GM18502 (cell line): ENCODE results near the gene PROZ.

ENCODE experiments used
- ATAC-seq: cut with Tn5 transposase; IDR thresholded peaks from one replicate; pipeline ENCODE4 v1.9.1; 2021; ENCODE audit warnings: mild to moderate bottlenecking; ENCODE audit not compliant: unreplicated experiment, poor library complexity

Gene PROZ

DNA sequence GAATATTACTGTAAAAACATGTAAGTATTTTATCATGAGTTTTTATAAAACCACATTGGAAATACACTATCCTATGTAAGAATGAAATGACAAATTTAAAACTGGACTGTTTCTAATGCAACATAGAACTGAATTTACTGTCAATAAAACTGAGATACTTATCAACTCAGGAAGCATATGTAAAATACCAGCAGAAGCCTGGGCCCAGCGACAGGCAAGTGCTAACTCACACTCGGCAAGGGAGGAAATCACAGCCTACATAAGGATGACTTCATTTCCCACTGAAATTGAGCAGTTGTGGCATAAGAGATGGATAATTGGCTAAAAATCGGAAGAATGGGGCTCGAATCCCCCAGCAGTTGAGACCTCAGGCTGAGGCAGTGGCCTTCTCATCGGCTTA is 12.1 kb downstream of the PROZ start:
- ATAC-seq, result no peak

DNA sequence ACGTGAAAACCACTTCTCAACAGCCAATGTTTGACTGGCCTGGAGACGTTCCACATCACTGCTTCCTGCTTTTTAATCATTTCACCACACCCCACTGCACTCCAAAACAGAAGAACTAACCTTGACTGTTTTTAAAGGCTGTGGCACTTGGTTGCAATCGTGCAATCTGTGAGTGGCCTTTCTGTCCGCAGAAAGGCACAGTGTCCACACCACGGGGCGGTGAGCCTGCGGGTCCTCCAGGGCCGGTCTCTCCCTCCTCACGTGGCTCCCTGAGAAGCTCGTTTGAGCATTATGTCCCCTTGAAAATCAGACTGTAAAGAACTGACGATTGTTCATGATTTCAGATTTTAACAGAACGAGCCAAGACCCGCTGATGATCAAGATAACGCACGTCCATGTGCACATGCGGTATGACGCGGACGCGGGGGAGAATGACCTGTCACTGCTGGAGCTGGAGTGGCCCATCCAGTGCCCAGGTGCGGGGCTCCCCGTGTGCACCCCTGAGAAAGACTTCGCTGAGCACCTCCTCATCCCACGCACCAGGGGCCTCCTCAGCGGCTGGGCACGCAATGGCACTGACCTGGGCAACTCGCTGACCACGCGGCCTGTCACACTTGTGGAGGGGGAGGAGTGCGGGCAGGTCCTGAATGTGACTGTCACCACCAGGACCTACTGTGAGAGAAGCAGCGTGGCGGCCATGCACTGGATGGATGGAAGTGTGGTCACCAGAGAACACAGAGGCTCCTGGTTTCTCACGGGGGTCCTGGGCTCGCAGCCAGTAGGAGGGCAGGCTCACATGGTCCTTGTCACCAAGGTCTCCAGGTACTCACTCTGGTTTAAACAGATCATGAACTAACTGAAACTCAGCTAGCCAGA is 13.0 kb downstream of the PROZ start:
- no peak for ATAC-seq

DNA sequence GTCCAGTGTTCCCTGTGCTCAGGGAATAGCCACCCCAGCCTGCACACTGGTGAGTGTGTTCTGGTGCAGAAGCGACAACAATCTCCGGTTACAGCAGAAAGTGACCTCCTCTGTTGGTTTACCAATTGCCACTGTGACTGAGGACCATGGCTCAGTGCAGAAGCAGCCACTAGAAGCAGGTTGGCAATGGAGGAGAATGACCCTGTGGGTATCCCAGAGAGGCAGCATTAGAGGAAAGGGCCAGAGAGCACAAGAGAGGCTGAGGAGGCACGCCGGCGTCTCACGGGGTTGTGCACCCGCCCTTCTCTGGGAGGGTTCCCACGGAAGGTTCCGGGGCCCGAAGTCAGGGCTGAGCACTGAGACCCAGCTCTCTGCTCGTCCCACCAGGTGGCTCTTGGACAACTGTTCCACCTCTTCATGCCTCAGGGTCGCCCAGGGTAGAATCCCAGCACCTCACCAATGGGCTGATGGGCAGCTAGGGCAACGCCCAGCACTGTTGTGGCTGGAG is 14.0 kb downstream of the PROZ start:
- ATAC-seq, result no peak

DNA sequence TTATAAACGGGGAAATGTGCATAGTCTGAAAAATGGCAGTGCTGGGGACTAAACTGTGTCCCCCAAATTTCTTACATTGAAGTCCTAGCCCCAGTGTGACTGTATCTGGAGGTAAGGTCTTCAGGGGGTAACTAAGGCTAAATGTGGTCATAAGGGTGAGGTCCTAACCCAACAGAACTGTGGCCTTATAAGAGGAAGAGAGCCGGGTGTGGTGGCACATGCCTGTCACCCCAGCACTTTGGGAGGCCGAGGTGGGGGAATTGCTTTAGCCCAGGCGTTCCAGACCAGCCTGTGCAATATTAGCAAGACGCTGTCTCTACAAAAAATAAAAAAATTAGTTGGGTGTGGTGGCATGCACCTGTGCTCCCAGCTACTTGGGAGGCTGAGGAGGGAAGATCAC is 17.8 kb downstream of the PROZ start:
- ATAC-seq, result no peak

DNA sequence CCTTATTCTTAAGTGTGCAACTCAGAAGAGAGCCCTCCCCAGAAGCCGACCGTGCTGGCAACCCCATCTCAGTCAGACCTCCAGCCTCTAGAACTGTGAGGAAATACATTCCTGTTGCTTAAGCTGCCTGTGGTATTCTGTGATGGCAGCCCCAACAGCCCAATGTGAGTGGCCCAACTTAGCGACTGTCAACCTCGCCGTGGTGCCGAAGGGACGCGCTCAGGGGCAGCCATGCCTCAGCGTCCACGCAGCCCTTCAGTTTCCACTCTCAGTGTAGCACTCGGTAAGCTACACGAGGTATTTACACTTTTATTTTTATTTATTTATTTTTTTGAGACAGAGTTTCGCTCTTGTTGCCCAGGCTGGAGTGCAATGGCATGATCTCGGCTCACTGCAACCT is 18.4 kb downstream of the PROZ start:
- no peak for ATAC-seq

DNA sequence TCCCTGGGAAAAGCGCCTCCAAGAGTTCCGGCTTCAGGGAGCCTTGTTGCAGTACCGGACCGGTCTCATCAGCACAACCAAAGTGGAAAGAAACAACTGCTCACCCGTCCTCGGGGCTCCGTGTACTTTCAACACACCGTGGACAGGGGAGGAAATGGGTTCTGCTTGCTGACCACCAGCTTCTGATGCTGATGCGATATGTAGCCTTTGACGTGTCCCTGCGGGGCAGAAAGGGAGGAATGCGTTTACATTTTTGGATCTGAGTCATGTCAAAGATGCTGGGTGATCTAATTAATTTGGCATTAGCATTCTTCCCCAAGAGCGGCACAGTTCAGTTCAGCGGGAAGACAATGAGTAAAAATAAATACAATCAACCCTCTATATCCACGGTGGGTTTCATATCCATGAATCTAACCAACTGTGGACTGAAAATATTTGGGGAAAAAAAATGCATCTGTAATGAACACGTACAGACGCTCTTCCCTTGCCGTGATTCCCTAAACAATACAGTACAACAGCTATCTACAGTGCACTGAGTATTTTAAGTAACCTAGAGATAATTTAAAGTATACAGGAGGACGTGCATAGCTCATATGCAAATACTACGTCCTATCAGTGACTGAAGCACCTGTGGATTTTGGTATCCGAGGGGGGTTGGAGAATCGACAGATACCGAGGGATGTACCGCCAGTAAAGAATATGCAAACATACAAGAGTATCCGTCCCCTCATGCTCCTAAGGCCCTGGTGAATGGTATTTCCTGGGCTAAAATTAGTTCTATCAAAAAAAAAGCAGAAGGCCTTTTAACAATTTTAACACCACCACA is 19.8 kb downstream of the PROZ start:
- ATAC-seq, result no peak

DNA sequence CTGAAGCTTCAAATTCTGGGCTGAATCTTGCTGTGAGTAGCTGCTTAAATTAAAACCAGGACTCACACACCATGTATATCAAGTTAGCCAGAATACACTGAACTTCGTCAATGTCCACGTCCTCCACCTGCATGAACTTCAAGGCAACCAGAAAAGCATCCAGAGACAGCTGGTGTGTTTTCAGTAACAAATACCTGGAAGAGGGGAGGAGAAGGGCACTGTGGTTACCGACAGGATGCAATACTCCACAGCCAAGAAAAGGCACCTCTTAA is 20.4 kb downstream of the PROZ start:
- ATAC-seq, result no peak

DNA sequence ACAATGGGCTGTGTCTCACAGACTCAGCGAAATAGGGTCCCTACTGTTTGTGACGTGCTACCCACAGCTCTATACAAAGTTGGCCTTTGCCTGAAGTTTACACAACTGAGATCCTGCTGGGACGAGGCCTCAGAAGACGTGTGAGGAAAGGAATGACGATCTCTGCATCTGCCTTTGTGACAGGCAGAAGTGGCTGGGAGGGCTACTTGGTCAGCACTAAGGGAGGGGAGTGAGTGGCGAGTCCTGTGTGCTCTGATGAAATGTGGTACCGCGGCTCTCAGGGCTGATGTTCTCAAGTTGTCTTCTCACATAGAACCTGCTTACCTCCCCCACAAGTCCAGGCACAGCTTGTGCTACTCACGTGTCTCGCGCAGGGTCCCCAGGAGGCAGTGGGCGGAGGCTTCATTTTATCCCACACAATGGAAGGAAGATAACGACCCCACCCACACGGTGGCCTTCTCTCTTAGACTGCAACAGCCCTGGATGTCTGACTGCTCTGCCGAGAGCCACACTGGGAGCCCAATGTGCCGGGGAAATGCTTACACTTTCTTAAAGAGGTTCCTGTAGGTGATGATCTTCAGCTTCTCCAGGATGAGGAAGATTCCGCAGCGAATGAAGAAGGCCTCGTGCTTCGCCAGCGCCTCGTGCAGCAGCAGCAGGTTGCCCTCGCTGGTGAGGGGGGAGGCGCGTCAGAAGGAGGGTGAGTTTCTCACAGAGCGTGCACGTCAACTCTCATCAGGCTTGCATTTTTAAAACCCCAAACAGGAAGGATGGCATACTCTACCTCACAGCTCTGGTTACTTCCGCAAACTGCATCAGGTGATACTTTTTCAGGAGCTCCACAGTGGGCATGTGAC is 21.2 kb downstream of the PROZ start:
- ATAC-seq, result no peak

DNA sequence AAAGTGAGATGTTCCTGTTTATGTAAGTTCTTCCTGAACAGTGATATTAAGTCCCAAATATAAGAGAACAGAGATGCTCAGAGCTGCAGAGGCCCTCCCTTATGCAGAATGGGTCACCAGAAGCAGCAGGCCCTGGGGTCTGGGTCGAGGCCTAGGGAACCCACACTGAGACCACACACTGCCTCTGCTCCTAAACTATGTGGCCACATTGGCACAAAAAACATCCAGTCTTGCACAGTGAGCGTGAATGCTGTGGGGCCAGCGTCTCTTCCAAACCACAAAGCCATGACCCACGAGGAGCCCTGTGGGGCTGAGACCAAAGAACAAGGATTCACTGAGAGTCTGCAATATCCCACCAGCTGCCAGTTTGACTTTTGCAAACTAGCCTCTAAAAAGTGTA is 23.6 kb downstream of the PROZ start:
- no peak for ATAC-seq

DNA sequence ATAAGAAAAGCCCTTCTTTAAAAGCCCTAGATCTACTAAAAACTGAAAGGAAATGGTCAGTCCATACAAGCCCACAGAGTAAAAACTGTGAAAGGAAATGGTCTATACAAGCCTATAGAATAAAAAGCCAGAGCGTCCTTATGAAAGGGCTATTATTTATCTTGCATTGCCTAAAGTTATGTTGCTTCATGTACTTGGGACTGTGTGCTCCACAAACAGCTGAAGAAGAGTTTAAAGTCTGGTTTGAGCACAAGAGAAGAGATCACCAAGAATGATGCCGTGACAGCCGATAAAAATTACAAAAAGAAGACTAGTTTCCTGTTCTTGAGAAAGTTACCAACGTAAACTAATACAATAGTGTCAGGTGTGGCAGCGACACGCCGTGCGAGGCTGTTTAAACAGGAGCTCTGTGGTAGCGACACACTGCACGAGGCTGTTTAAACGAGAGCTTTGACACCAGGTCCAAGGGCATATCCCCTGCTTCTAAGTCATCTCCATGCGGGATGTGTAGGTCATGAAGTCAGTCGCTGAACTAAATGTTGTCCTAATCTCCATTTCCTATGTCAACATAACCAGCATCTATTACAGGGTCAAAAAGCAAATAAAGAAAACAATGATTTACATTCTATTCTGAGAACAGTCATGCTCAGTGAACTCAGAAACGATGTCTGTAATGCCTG is 25.1 kb downstream of the PROZ start:
- no peak for ATAC-seq

DNA sequence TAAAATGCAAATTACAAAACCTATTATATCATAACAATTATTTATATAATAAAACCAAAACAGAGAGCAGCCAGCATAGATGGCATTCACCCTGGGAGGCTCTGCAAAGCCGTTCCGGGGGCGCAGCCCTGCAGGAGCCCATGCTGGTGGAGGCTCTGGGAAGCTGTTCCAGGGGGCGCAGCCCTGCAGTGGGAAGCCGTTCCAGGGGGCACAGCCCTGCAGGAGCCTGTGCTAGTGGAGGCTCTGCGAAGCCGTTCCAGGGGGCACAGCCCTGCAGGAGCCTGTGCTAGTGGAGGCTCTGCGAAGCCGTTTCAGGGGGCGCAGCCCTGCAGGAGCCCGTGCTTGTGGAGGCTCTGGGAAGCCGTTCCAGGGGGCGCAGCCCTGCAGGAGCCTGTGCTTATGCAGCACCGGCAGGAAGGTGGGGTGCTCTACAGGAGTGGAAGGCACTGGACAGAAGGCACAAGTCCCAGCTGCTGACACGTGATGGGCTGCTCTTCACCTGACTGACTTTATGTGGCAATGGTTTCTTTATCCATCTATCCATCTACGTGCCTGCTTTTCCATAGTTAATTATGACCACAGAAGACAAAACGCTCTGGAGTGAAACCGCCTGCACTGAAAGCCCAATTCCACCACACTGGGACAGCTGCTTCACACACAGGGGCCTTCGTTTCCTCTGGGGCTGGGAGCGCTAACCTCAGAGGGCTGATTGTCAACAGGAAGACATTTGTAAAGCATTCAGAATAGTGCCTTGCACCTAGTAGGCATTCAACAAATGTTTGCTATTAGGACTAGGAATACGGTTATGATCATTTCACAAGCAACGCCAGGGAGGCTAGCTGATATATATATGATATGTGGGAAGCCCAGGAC is 26.4 kb downstream of the PROZ start:
- no peak for ATAC-seq

DNA sequence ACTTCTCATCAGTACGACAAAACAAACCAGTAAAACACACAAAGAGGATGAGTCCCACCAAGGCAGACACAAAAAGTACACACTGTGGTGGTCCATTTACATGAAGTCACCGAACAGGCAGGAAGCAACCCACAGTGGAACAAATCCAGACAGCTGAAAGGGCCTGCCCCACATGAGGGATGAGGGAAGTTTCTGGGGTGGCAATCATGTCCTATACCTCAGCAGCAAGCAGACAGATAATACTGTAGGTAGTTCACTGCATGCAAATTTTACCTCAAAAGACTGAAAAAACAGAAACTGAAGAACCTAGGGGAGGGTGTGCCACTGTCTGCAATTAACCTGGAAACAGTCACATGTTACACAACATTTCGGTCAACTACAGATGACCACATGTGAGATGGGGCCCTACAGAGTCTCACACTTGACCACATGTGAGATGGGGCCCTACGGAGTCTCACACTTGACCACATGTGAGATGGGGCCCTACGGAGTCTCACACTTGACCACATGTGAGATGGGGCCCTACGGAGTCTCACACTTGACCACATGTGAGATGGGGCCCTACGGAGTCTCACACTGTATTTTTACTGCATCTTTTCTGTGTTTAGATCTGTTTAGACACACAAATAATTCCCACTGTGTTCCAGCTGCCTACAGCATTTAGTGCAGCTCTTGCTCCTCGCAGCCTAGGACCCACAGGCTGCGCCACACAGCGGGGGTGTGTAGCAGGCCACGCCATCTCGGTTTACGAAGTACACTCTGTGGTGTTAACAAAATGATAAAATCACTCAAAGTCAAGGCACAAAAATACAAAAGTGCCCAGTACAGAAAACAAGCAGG is 27.8 kb downstream of the PROZ start:
- peak; percentile 77 for ATAC-seq

DNA sequence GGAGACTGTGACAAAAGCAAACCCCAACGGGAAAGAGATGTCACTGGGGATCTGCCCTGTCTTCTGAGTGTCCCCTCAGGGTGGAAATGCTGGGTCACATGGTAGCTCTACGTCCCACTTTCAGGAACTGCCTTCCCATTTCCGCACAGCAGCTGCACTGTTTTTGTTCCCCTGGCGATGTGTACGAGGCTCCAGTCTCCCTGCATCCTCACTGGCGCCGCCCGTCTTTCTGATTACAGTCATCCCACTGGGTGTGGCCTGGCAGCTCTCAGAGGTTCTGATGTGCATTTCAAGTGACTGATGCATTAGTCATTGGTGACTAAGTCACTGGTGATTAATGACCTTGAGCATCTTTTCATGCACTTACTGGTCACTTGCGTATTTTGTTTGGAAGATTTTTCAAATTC is 28.8 kb downstream of the PROZ start:
- no peak for ATAC-seq

DNA sequence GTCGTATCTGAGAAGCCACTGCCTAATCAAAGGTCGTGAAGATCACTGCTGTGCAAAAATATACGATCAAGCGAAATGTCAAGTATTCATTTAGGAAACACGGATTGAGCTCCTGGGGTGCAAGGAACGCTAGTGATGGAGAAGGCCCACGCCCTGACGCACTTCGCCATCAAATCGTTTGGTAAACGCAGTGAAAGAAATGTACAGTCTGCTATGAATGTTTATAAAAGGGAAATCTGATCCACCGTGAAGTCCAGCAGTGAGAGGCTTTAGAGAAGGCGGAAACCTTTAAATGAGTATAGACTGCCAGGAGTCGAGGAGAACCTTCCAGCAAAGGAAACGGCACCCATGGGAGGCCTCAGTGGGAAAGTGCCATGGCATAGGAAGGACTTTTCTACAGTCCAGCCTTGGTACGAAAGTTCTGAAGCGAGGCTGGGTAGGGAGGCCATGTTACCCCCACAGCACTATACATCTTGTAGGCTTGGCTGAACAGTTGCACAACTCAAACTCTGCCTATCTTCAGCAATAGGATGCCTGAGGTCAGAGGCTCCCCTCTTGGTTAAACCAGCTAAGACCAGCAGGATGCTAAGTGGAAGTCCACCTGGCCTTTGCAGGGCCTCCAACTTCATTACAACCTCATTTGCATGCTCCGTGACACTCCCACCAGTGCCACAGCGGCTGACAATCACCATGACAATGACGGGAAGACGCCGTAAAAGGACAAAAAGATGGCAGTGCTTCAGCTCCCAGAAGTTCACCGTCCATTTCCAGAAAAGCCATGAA is 29.6 kb downstream of the PROZ start:
- no peak for ATAC-seq

DNA sequence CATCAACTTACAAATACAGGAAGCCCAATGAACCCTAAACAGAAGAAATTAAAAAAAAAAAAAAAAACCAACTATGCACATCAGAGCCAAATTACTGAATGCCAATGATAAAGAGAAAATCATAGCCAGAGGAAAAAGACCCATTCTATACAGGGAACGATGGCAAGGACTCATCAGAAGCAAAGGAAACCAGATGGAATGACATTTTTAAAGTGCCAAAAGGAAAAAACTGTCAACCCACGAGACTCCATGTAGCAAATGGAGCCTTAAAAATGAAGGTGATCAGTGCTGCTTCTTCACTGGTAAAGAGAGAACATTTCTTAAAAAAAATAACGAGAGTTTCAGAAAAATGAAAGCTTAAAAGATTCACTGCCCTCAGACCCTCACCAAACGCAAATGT is 31.7 kb downstream of the PROZ start:
- ATAC-seq, result no peak

DNA sequence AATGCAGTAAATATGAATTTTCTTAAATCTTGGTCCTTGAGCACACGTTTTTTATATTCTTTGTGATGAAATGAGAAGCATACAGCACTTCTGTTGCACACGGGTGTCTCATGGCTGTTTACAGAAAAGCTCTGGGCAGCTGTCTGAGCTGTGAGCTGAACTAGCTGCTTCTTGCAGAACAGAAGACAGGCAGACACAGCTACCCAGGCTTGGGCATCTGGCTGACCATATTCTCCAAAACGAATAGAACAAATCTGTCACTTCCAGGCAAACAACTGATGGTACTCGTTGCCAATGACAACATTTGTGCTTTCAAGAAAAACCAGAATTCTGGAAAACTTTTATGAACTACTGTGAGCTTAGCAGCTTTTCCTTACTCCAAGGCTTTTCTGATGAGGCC is 33.8 kb downstream of the PROZ start:
- ATAC-seq, result no peak

DNA sequence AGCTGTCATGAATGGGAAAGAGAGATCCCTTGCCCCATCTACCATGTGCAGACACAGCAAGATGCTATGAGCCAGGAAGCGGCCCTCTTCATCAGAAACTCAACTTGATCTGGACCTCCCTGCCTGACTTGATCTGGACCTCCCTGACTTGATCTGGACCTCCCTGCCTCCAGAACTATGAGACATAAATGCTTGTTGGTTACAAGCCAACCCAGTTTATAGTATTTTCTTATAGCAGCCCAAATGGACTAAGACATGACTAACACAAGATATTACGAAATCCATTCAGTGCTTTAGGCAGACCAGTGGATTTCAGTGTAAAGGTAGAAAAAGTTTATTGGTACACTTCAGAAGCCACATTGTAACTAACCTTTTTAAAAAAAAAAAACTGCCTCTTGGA is 34.5 kb downstream of the PROZ start:
- ATAC-seq, result no peak

DNA sequence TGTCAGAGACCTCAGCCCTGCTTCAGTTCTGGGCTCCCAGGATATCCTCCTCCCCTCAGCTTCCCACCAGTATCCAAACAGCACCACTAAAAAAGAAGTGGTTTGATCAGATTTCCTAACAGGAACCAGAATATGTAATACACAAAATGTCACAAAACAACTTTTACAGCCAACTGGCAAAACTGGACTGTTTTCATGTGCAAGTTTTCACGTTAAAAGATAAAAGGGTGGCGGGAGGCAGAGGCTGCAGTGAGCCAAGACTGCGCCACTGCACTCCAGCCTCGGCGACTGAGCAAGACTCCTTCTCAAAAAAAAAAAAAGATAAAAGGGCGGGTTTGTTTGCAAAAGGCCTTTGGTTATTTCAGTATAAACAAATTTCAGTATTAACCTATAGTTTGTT is 36.9 kb downstream of the PROZ start:
- ATAC-seq, result no peak
